ENCODE data around the gene CD200R1L. TPM values are rescaled to one million over a fixed set of nuclear protein-coding genes. Genes with fewer than 3 reads are reported as not detected.

CD200R1L gene
- total and polyA plus RNA-seq, 2 of the 13 experiments (the other 11 are each of a cell fraction or from before 2014, with no cell fraction given): not detected

- Histone ChIP-seq H3K4me1 (ENCODE audit: insufficient read depth, low read length) (no peaks in the 10 kb centered on the region), H3K27ac (ENCODE audit: extremely low read length, insufficient read depth, low read length) (no peak overlapping the region), H3K9ac (ENCODE audit: insufficient read depth, low read depth, low read length) (no peak overlapping the region), H3K9me3 (ENCODE audit: low read length) (no peaks in the 10 kb centered on the region), H4K20me1 (ENCODE audit: insufficient read depth, low read length) (no peaks in the 10 kb centered on the region), H3K36me3 (replicated peaks in 1 of 2; ENCODE audit: control insufficient read depth in 1 of 2, insufficient read depth in 2 of 2, low read length in 2 of 2) (no peaks in the 10 kb centered on the region), H3K27me3 (ENCODE audit: control insufficient read depth in 1 of 2, insufficient read depth in 2 of 2, low read length in 2 of 2) (no peaks in the 10 kb centered on the region), H3K79me2 (ENCODE audit: insufficient read depth, low read length) (no peaks in the 10 kb centered on the region), H3K4me2 (ENCODE audit: low read depth, low read length) (no peak overlapping the region), H3K4me3 (replicated peaks in 1 of 3; ENCODE audit: insufficient read depth in 1 of 3, low read depth in 2 of 3, low read length in 3 of 3) (no peak overlapping the region), H2AFZ (ENCODE audit: low read length) (no peak overlapping the region)
- FAIRE-seq: no peak
- no peak for TF ChIP-seq ZC3H4 (CRISPR knock-in tag; IDR thresholded peaks at IDR 0.05; ENCODE audit: borderline replicate concordance)
- no peak for TF ChIP-seq YEATS2 (CRISPR knock-in tag; IDR thresholded peaks at IDR 0.05; ENCODE audit: borderline replicate concordance)
- no peak for TF ChIP-seq PHF21A (CRISPR knock-in tag; IDR thresholded peaks at IDR 0.05)
- TF ChIP-seq CEBPG (CRISPR knock-in tag; IDR thresholded peaks at IDR 0.05): no peak
- no peak for TF ChIP-seq HDAC1 (CRISPR knock-in tag; IDR thresholded peaks at IDR 0.05)
- TF ChIP-seq SMARCC2 (IDR thresholded peaks at IDR 0.05): no peak
- no peak for TF ChIP-seq KLF6 (CRISPR knock-in tag; IDR thresholded peaks at IDR 0.05)
- no peak for TF ChIP-seq ZNF557 (CRISPR knock-in tag; IDR thresholded peaks at IDR 0.05)
- TF ChIP-seq TCF7L2 (IDR thresholded peaks at IDR 0.05; ENCODE audit: low read depth, low read length): no peak
- no peak for TF ChIP-seq ZNF34 (CRISPR knock-in tag; IDR thresholded peaks at IDR 0.05; ENCODE audit: borderline replicate concordance)
- no peak for TF ChIP-seq RFXANK (CRISPR knock-in tag; IDR thresholded peaks at IDR 0.05)
- no peak for TF ChIP-seq NFYC (CRISPR knock-in tag; IDR thresholded peaks at IDR 0.05)
- no peak for TF ChIP-seq ZBTB44 (CRISPR knock-in tag; IDR thresholded peaks at IDR 0.05)
- TF ChIP-seq ZNF878 (CRISPR knock-in tag; IDR thresholded peaks at IDR 0.05): no peak
- TF ChIP-seq PREB (CRISPR knock-in tag; IDR thresholded peaks at IDR 0.05): no peak
- TF ChIP-seq SIN3A (IDR thresholded peaks at IDR 0.05; ENCODE audit: borderline replicate concordance, low read depth, low read length): no peak
- TF ChIP-seq HMG20A (CRISPR knock-in tag; IDR thresholded peaks at IDR 0.05; ENCODE audit: borderline replicate concordance): no peak
- TF ChIP-seq IRF2 (CRISPR knock-in tag; IDR thresholded peaks at IDR 0.05): no peak
- WGBS (ENCODE audit: low lambda C conversion rate): 2% methylated on average over 5 of the region's 5 CpGs
- BruUV-seq (replicated peaks): no TSS peak
- CTCF ChIA-PET (ENCODE audit: low intra/inter-chr PET ratio, low total read pairs): no interaction called here
- no peak for DNase-seq (ENCODE audit: low spot score)
- intact Hi-C loops (cut with micrococcal nuclease; ENCODE audit: unreplicated experiment): no loop called here
- POLR2A ChIA-PET: no interaction called here
- ATAC-seq: no peak
- in situ Hi-C loops (cut with HindIII; ENCODE audit: extremely low pct_ligation_motif_present, low pct_unique_long_range_greater_than_20kb): no loop called here
These were observed 68.2 kb downstream of the CD200R1L start for GRCh38 chr3:112778353-112778948.
